Activated T-helper 1 cell treated with anti-CD3 and anti-CD28 coated beads, Interleukin-12 subunit alpha, Interleukin-12 subunit beta, Interleukin-2, Interleukin-4 antibody, amounts not matched to agents 30 ng/mL and 10 ng/mL and 1 ng/mL, durations not matched to agents 14 hours and 24 hours and 36 hours (primary cell): ENCODE results near the gene CFAP46. TPM values are rescaled to one million over a fixed set of nuclear protein-coding genes. Genes with fewer than 3 reads are reported as not detected.
"Not testable (repeated sequence)": the region's sequence is repeated elsewhere in the genome, so short reads cannot be mapped to it uniquely, and the experiment has no call there.

Experiments used
- DNase-seq: peaks from one replicate; pipeline ENCODE4 v3.0.0; 2021; ENCODE audit warnings: low spot score
- H3K27ac Mint-ChIP-seq: one replicate; pipeline ENCODE4 v1.8.0; 2021; ENCODE audit warnings: mild to moderate bottlenecking, mixed read lengths
- H3K27me3 Mint-ChIP-seq: one replicate; pipeline ENCODE4 v1.8.0; 2022; ENCODE audit warnings: mild to moderate bottlenecking, moderate library complexity, mixed read lengths; ENCODE audit not compliant: insufficient read depth
- H3K36me3 Mint-ChIP-seq: one replicate; pipeline ENCODE4 v1.8.0; 2021; ENCODE audit warnings: low read depth, mixed read lengths
- H3K4me1 Mint-ChIP-seq: one replicate; pipeline ENCODE4 v1.8.0; 2021; ENCODE audit warnings: low read depth, mixed read lengths
- H3K4me3 Mint-ChIP-seq: one replicate; pipeline ENCODE4 v1.8.0; 2021; ENCODE audit warnings: mild to moderate bottlenecking, moderate library complexity, mixed read lengths
- H3K9me3 Mint-ChIP-seq: one replicate; pipeline ENCODE4 v1.8.0; 2021; ENCODE audit warnings: mixed read lengths
- intact Hi-C: fragments of 100-400 bp; cut with micrococcal nuclease; formaldehyde crosslinking; loops from one replicate; pipeline ENCODE4 v1.15.1; 2024
- total RNA-seq: library from RNA; stranded (reverse); gene quantifications from 2 replicates; pipeline ENCODE4 v1.2.3, GENCODE V29; 2022

Gene CFAP46
- total RNA-seq, 1 donor from 2014 or later: not detected

DNA sequence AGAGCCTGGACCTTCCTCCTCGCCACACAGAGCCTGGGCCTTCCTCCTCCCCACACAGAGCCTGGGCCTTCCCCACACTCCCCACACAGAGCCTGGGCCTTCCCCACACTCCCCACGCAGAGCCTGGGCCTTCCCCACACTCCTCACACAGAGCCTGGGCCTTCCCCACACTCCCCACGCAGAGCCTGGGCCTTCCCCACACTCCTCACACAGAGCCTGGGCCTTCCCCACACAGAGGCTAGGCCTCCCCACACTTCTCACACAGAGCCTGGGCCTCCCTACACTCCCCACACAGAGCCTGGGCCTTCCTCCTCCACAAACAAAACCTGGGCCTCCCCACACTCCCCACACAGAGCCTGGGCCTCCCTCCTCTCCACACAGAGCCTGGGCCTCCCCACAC, 11.7 kb downstream of the CFAP46 start:
- H3K9me3 Mint-ChIP-seq, DNase-seq, H3K4me3 Mint-ChIP-seq, H3K27ac Mint-ChIP-seq, intact Hi-C loops, H3K27me3 Mint-ChIP-seq, H3K36me3 Mint-ChIP-seq, H3K4me1 Mint-ChIP-seq: not testable (repeated sequence)

GRCh38 chr10:132929953-132930548, 12.3 kb downstream of the CFAP46 start:
- H3K4me3 Mint-ChIP-seq: no peak overlapping the region
- intact Hi-C loops: no loop called here
- no peaks in the 10 kb centered on the region for H3K4me1 Mint-ChIP-seq
- no peak for DNase-seq
- H3K9me3 Mint-ChIP-seq: no peaks in the 10 kb centered on the region
- H3K27me3 Mint-ChIP-seq: no peaks in the 10 kb centered on the region
- no peaks in the 10 kb centered on the region for H3K36me3 Mint-ChIP-seq
- H3K27ac Mint-ChIP-seq: no peak overlapping the region

- Mint-ChIP-seq H3K36me3 (no peaks in the 10 kb centered on the region), H3K9me3 (no peaks in the 10 kb centered on the region), H3K27me3 (no peaks in the 10 kb centered on the region), H3K27ac (no peak overlapping the region), H3K4me1 (no peaks in the 10 kb centered on the region), H3K4me3 (no peak overlapping the region)
- intact Hi-C loops: no loop called here
- no peak for DNase-seq
Observed at GRCh38 chr10:132929480-132929879, 12.9 kb downstream of the CFAP46 start.

GRCh38 chr10:132928261-132928660, 14.1 kb downstream of the CFAP46 start:
- Mint-ChIP-seq H3K36me3 (no peaks in the 10 kb centered on the region), H3K27me3 (no peaks in the 10 kb centered on the region), H3K4me1 (no peaks in the 10 kb centered on the region), H3K27ac (no peak overlapping the region), H3K9me3 (no peaks in the 10 kb centered on the region), H3K4me3 (no peak overlapping the region)
- no peak for DNase-seq
- intact Hi-C loops: no loop called here

DNA sequence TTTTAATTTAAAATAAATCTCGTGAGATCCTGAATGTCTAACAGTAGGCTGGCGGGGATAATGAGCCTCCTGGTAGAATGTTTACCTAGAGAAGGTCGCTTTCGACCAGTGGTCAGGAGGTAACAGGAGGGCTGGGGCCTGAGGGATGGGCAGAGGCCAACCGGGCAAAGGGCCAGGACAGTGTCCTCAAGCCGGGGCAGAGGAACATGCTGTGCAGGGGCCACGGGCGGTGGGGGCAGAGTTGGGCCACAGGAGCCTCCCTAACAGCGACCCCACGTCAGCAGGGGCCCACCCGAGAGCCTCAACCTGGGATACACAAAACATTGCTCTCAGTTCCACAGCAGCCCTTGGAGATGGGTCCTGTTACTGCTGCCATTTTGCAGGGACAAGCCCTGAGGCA, 14.5 kb downstream of the CFAP46 start:
- H3K36me3 Mint-ChIP-seq: no peaks in the 10 kb centered on the region
- no peaks in the 10 kb centered on the region for H3K9me3 Mint-ChIP-seq
- no peak for DNase-seq
- H3K4me1 Mint-ChIP-seq: no peaks in the 10 kb centered on the region
- intact Hi-C loops: no loop called here
- no peaks in the 10 kb centered on the region for H3K27me3 Mint-ChIP-seq
- no peak overlapping the region for H3K27ac Mint-ChIP-seq
- no peak overlapping the region for H3K4me3 Mint-ChIP-seq

- H3K9me3 Mint-ChIP-seq: no peaks in the 10 kb centered on the region
- no peak overlapping the region for H3K27ac Mint-ChIP-seq
- intact Hi-C loops: no loop called here
- H3K4me1 Mint-ChIP-seq: no peaks in the 10 kb centered on the region
- H3K27me3 Mint-ChIP-seq: no peaks in the 10 kb centered on the region
- no peak for DNase-seq
- H3K36me3 Mint-ChIP-seq: no peaks in the 10 kb centered on the region
- H3K4me3 Mint-ChIP-seq: no peak overlapping the region
Observed at GRCh38 chr10:132926777-132927650, 15.4 kb downstream of the CFAP46 start.

DNA sequence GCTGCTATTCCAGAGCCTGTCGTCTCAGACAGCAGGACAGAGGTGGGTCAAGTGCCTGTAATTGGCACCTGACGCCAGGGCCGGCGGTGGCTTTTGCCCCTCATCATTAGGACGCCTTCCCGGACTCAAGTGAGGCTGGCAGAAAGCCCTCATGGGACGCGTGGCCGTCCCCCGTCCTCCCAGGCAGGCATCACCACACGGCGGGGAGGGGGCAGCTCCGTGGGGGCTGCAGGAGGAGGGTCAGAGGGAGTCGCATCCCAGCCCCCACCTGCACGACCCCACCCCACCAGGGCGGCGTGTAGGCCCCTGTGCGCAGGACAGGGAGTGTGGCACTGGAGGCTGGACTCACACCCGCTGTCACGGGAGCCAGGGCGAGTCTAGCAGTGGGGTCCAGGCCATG, 16.3 kb downstream of the CFAP46 start:
- no peak overlapping the region for H3K4me3 Mint-ChIP-seq
- no peaks in the 10 kb centered on the region for H3K4me1 Mint-ChIP-seq
- DNase-seq: no peak
- intact Hi-C loops: no loop called here
- no peaks in the 10 kb centered on the region for H3K27me3 Mint-ChIP-seq
- H3K36me3 Mint-ChIP-seq: no peaks in the 10 kb centered on the region
- no peak overlapping the region for H3K27ac Mint-ChIP-seq
- no peaks in the 10 kb centered on the region for H3K9me3 Mint-ChIP-seq

DNA sequence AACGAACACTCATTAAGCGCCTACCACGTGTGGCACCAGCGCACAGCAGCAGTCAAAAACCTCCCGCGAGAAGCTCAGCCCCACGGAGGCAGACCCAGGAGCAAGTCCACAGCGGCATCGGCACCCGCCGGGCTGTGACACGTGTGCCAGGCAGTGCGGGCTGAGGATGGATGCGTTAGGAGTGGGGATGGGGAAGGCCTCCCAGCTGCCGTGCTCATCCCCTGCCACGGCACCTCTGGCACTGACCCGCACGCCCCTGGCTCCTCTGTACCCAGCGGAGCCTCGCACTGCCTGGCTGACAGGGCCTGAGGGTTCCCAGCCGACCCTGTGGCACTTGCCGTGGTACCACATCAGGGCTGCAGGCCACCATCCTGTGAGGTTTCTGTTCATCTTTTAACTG, 16.8 kb downstream of the CFAP46 start:
- intact Hi-C loops: no loop called here
- H3K27ac Mint-ChIP-seq: no peak overlapping the region
- no peaks in the 10 kb centered on the region for H3K27me3 Mint-ChIP-seq
- no peak for DNase-seq
- H3K36me3 Mint-ChIP-seq: no peaks in the 10 kb centered on the region
- H3K4me3 Mint-ChIP-seq: no peak overlapping the region
- no peaks in the 10 kb centered on the region for H3K9me3 Mint-ChIP-seq
- no peaks in the 10 kb centered on the region for H3K4me1 Mint-ChIP-seq

GRCh38 chr10:132925071-132925561, 17.3 kb downstream of the CFAP46 start:
- intact Hi-C loops: no loop called here
- H3K27me3 Mint-ChIP-seq: no peaks in the 10 kb centered on the region
- H3K4me3 Mint-ChIP-seq: no peak overlapping the region
- no peak overlapping the region for H3K27ac Mint-ChIP-seq
- no peaks in the 10 kb centered on the region for H3K4me1 Mint-ChIP-seq
- DNase-seq: no peak
- H3K9me3 Mint-ChIP-seq: no peaks in the 10 kb centered on the region
- no peaks in the 10 kb centered on the region for H3K36me3 Mint-ChIP-seq

- Mint-ChIP-seq H3K36me3 (no peaks in the 10 kb centered on the region), H3K4me1 (no peaks in the 10 kb centered on the region), H3K9me3 (no peaks in the 10 kb centered on the region), H3K27me3 (no peaks in the 10 kb centered on the region), H3K4me3 (no peak overlapping the region), H3K27ac (no peak overlapping the region)
- intact Hi-C loops: no loop called here
- DNase-seq: no peak
Observed at GRCh38 chr10:132924046-132924952, 18.1 kb downstream of the CFAP46 start.

GRCh38 chr10:132923384-132923783, 19.0 kb downstream of the CFAP46 start:
- H3K4me3 Mint-ChIP-seq: not testable (repeated sequence)

DNA sequence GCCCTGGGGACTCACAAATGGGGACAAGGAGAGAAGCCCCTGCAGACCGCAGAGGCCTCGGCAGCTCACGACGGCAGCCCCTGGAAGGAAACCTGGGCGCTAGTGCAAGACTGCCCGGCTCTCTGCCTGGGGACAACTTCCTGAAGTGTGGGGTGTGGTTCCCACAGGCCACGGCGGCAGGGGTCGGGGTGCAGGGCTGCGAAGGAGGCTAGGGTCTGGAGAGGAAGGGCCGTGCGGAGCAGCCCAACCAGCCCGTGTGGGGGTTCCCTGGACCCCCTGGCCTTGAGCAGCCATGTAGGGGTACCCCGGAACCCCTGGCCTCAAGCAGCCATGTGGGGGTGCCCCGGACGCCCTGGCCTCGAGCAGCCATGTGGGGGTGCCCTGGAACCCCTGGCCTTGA, 19.5 kb downstream of the CFAP46 start:
- no peaks in the 10 kb centered on the region for H3K4me1 Mint-ChIP-seq
- no peak overlapping the region for H3K27ac Mint-ChIP-seq
- no peak overlapping the region for H3K4me3 Mint-ChIP-seq
- H3K36me3 Mint-ChIP-seq: no peaks in the 10 kb centered on the region
- H3K9me3 Mint-ChIP-seq: no peaks in the 10 kb centered on the region
- no peaks in the 10 kb centered on the region for H3K27me3 Mint-ChIP-seq
- no peak for DNase-seq
- intact Hi-C loops: no loop called here

More at GRCh38 chr10:132923384-132923783, 19.0 kb downstream of the CFAP46 start:
- H3K9me3 Mint-ChIP-seq, H3K27ac Mint-ChIP-seq, intact Hi-C loops, H3K27me3 Mint-ChIP-seq, DNase-seq, H3K36me3 Mint-ChIP-seq, H3K4me1 Mint-ChIP-seq: not testable (repeated sequence)
